Naive thymus-derived CD4-positive, alpha-beta T cell (primary cell): ENCODE data around the gene AATF. TPM values are rescaled to one million over a fixed set of nuclear protein-coding genes. Genes with fewer than 3 reads are reported as not detected.

Experiments
- ATAC-seq: fragments of 150-1000 bp; cut with Tn5 transposase; 2 replicates; pipeline ENCODE4 v1.10.0; 2021; ENCODE audit warnings: mild to moderate bottlenecking, moderate library complexity
- CTCF ChIA-PET: fragments of 350-600 bp; sonication (Branson Sonifier 250); formaldehyde crosslinking; loops from one replicate; lab custom pipeline; 2021; ENCODE audit warnings: antibody characterized with exemption; lab: Charles Lee
- POLR2A ChIA-PET: fragments of 350-600 bp; sonication (Branson Sonifier 250); formaldehyde crosslinking; loops from one replicate; lab custom pipeline; 2021; ENCODE audit warnings: antibody characterized with exemption, inconsistent platforms; lab: Charles Lee
- DNase-seq, 9 donors: peaks; one replicate each; pipeline versions ENCODE4 v3.0.0 to v3.0.0-alpha.2; 2020 to 2022; ENCODE audit warnings: mixed read lengths in 1 of 9
- H3K27ac ChIP-seq: one replicate; pipeline ENCODE4 v1.7.0; 2013; ENCODE audit warnings: mild to moderate bottlenecking, low read depth, low read length, moderate library complexity
- H3K27me3 ChIP-seq, 2 donors: one replicate each; pipeline ENCODE4 v1.7.0; 2013; ENCODE audit warnings: low read length in 2 of 2, mild to moderate bottlenecking in 2 of 2, moderate library complexity in 2 of 2; ENCODE audit not compliant: control insufficient read depth in 2 of 2, insufficient read depth in 2 of 2
- H3K36me3 ChIP-seq, 3 experiments: 1 replicate in 2 of 3; 2 replicates in 1 of 3; pipeline ENCODE4 v1.7.0; 2013; ENCODE audit warnings: low read length in 3 of 3, mild to moderate bottlenecking in 3 of 3, moderate library complexity in 1 of 3; ENCODE audit not compliant: insufficient read depth in 3 of 3, control insufficient read depth in 2 of 3
- H3K4me1 ChIP-seq, 2 donors: one replicate each; pipeline ENCODE4 v1.7.0; 2013; ENCODE audit warnings: low read length in 2 of 2, mild to moderate bottlenecking in 2 of 2, moderate library complexity in 1 of 2; ENCODE audit not compliant: control insufficient read depth in 2 of 2, insufficient read depth in 2 of 2
- H3K4me3 ChIP-seq: 2 replicates; pipeline ENCODE4 v1.7.0; 2013; ENCODE audit warnings: mild to moderate bottlenecking, low read length
- H3K9me3 ChIP-seq, 3 experiments: 1 replicate in 2 of 3; 2 replicates in 1 of 3; pipeline ENCODE4 v1.7.0; 2013; ENCODE audit warnings: low read length in 3 of 3; ENCODE audit not compliant: control insufficient read depth in 2 of 3
- H3K27ac Mint-ChIP-seq, 9 donors: one replicate each; pipeline ENCODE4 v1.8.0; 2020 to 2022; ENCODE audit warnings: mixed read lengths in 9 of 9, mild to moderate bottlenecking in 8 of 9, moderate library complexity in 5 of 9, inconsistent platforms in 2 of 9
- H3K27me3 Mint-ChIP-seq, 5 donors: one replicate each; pipeline ENCODE4 v1.8.0; 2021 to 2022; ENCODE audit warnings: mixed read lengths in 5 of 5, mild to moderate bottlenecking in 1 of 5
- H3K36me3 Mint-ChIP-seq, 5 donors: one replicate each; pipeline ENCODE4 v1.8.0; 2020 to 2022; ENCODE audit warnings: mixed read lengths in 5 of 5, mild to moderate bottlenecking in 3 of 5, inconsistent platforms in 1 of 5
- H3K4me1 Mint-ChIP-seq, 7 donors: one replicate each; pipeline ENCODE4 v1.8.0; 2020 to 2022; ENCODE audit warnings: mixed read lengths in 7 of 7, mild to moderate bottlenecking in 3 of 7, inconsistent platforms in 1 of 7
- H3K4me3 Mint-ChIP-seq, 10 donors: one replicate each; pipeline ENCODE4 v1.8.0; 2020 to 2022; ENCODE audit warnings: mild to moderate bottlenecking in 10 of 10, mixed read lengths in 10 of 10, moderate library complexity in 6 of 10, inconsistent platforms in 2 of 10
- H3K9me3 Mint-ChIP-seq, 11 donors: one replicate each; pipeline ENCODE4 v1.8.0; 2020 to 2022; ENCODE audit warnings: mixed read lengths in 11 of 11, mild to moderate bottlenecking in 4 of 11, inconsistent platforms in 1 of 11, moderate library complexity in 1 of 11
- intact Hi-C, 2 donors: fragments of 100-400 bp; cut with micrococcal nuclease; formaldehyde crosslinking; loops; one replicate each; pipeline ENCODE4 v1.15.1; 2023
- polyA plus RNA-seq, 2 donors: library from polyadenylated mRNA; unstranded; fragments of 300-500 nt; fragmentation: Illumina TruSeq; gene quantifications; one replicate each; pipeline ENCODE4 v1.2.3, GENCODE V29; 2021
- total RNA-seq, 6 experiments: library from RNA in 5 of 6; stranded (reverse) in 5 of 6; gene quantifications; 1 replicate in 5 of 6; 2 replicates in 1 of 6; pipeline ENCODE4 v1.2.3 and lab custom pipeline; 2021 to 2026

AATF gene
- total and polyA plus RNA-seq, 7 experiments from 2014 or later, result 39.7 to 97.1 (median 60.8) TPM

- Mint-ChIP-seq H3K9me3 (peaks cover 0 to 2% (median 0%) of the 10 kb centered on the region in 11 donors), H3K27ac (peak overlapping the region in 8 of 9 donors; percentile 91 to 96 (median 94)), H3K27me3 (peaks cover 16 to 35% (median 24%) of the 10 kb centered on the region in 5 donors), H3K4me3 (peak overlapping the region; percentile 91 to 99 (median 95)), H3K4me1 (peaks cover 48 to 67% (median 53%) of the 10 kb centered on the region in 7 donors), H3K36me3 (peaks cover 19 to 45% (median 38%) of the 10 kb centered on the region in 5 donors)
- Histone ChIP-seq H3K4me1 (peaks cover 21 to 33% of the 10 kb centered on the region in 2 donors), H3K9me3 (no peaks in the 10 kb centered on the region), H3K27me3 (peaks cover 3 to 8% of the 10 kb centered on the region in 2 donors), H3K36me3 (peaks cover under 1 to 38% (median 6%) of the 10 kb centered on the region in 3 experiments), H3K27ac (peak overlapping the region; percentile 85), H3K4me3 (peak overlapping the region; percentile 69)
- no peak for DNase-seq
- intact Hi-C loops, result no loop called here
- ChIA-PET CTCF (no interaction called here), POLR2A (interaction anchor here (1.0 kb wide), 1 partner anchor 227 kb away, joined by 3 read pairs; no protein-coding TSS in a partner anchor)
- no peak for ATAC-seq
Measured at GRCh38 chr17:36950027-36950426, 1.3 kb downstream of the AATF start.

GRCh38 chr17:36951084-36951789 lies 2.5 kb downstream of the AATF start:
- DNase-seq (no peak), ATAC-seq (no peak)
- intact Hi-C loops, result no loop called here
- Histone ChIP-seq H3K27ac (no peak overlapping the region), H3K36me3 (peaks cover 6 to 48% (median 11%) of the 10 kb centered on the region in 3 experiments), H3K4me1 (peaks cover 21 to 33% of the 10 kb centered on the region in 2 donors), H3K4me3 (no peak overlapping the region), H3K27me3 (no peaks in the 10 kb centered on the region), H3K9me3 (no peaks in the 10 kb centered on the region)
- peak overlapping the region; percentile 8 to 99 (median 94) for H3K4me3 Mint-ChIP-seq
- peak overlapping the region in 1 of 9 donors; percentile 40 for H3K27ac Mint-ChIP-seq
- ChIA-PET CTCF (no interaction called here), POLR2A (interaction anchor here (0.8 to 1.6 kb wide), 4 partner anchors 9 to 229 kb away, joined by 3 to 4 read pairs (median 3); partner anchors contain the start of gene LHX1)
- H3K4me1 Mint-ChIP-seq, result peaks cover 48 to 72% (median 55%) of the 10 kb centered on the region in 7 donors
- H3K36me3 Mint-ChIP-seq, result peaks cover 24 to 55% (median 43%) of the 10 kb centered on the region in 5 donors
- H3K27me3 Mint-ChIP-seq, result peaks cover 9 to 23% (median 13%) of the 10 kb centered on the region in 5 donors
- peaks cover 0 to 2% (median 0%) of the 10 kb centered on the region in 11 donors for H3K9me3 Mint-ChIP-seq

- no peaks in the 10 kb centered on the region for H3K27me3 Mint-ChIP-seq
- peaks cover 0 to 6% (median 0%) of the 10 kb centered on the region in 3 experiments for H3K36me3 ChIP-seq
- no peak overlapping the region for H3K27ac ChIP-seq
- ChIA-PET POLR2A (no interaction called here), CTCF (no interaction called here)
- intact Hi-C loops, result no loop called here
- no peak overlapping the region for H3K4me3 Mint-ChIP-seq
- H3K9me3 Mint-ChIP-seq, result peaks cover 0 to 2% (median 0%) of the 10 kb centered on the region in 11 donors
- H3K9me3 ChIP-seq, result no peaks in the 10 kb centered on the region
- H3K36me3 Mint-ChIP-seq, result peaks cover 12 to 39% (median 30%) of the 10 kb centered on the region in 5 donors
- no peaks in the 10 kb centered on the region for H3K27me3 ChIP-seq
- H3K4me1 Mint-ChIP-seq, result peaks cover 29 to 86% (median 80%) of the 10 kb centered on the region in 7 donors
- DNase-seq (no peak), ATAC-seq (no peak)
- H3K4me3 ChIP-seq, result no peak overlapping the region
- no peak overlapping the region for H3K27ac Mint-ChIP-seq
- peaks cover 0 to 8% of the 10 kb centered on the region in 2 donors for H3K4me1 ChIP-seq
Measured at GRCh38 chr17:36971508-36971907, 22.8 kb downstream of the AATF start.

DNA sequence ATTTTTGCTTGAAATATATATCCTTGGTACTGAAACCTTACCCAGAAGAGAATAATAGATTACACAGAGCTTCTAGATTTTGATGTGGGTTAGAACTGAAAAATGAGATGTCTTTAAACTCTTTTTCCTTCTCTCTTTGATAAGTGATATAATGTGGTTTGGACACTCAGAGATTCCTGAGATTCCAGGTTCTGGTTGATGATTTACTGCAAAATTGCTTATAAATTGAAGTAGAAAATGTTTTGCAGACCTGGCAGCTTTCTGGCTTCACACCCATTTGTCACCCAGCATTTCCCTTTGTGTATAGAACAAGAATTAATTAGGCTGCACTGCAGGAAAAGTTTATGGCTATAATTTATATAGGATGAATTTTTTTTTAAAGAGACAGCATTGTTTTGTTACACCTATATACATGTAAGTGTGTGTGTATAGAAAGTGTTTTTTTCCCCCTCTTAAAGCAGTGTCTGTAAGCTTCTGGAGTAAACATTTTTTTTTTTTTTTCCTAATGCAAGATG lies 23.5 kb downstream of the AATF start:
- CTCF ChIA-PET, result interaction anchor here (0.7 kb wide), 1 partner anchor 35 kb away, joined by 4 read pairs; no protein-coding TSS in a partner anchor
- no peaks in the 10 kb centered on the region for H3K27me3 ChIP-seq
- no peaks in the 10 kb centered on the region for H3K9me3 ChIP-seq
- no peak overlapping the region for H3K27ac ChIP-seq
- Mint-ChIP-seq H3K36me3 (peaks cover 12 to 36% (median 26%) of the 10 kb centered on the region in 5 donors), H3K27me3 (no peaks in the 10 kb centered on the region), H3K4me3 (no peak overlapping the region), H3K27ac (peak overlapping the region in 1 of 9 donors; percentile 12), H3K9me3 (peaks cover 0 to 2% (median 0%) of the 10 kb centered on the region in 11 donors), H3K4me1 (peaks cover 27 to 84% (median 80%) of the 10 kb centered on the region in 7 donors)
- POLR2A ChIA-PET, result interaction anchor here (0.8 kb wide), 1 partner anchor 14 kb away, joined by 3 read pairs; no protein-coding TSS in a partner anchor
- H3K4me1 ChIP-seq, result peaks cover 0 to 11% of the 10 kb centered on the region in 2 donors
- DNase-seq (no peak), ATAC-seq (no peak)
- H3K4me3 ChIP-seq, result no peak overlapping the region
- intact Hi-C loops, result no loop called here
- H3K36me3 ChIP-seq, result peaks cover 0 to 6% (median 0%) of the 10 kb centered on the region in 3 experiments

- H3K4me3 Mint-ChIP-seq, result no peak overlapping the region
- intact Hi-C loops, result no loop called here
- no peaks in the 10 kb centered on the region for H3K27me3 ChIP-seq
- H3K9me3 ChIP-seq, result no peaks in the 10 kb centered on the region
- ChIA-PET POLR2A (no interaction called here), CTCF (interaction anchor here (0.7 kb wide), 1 partner anchor 35 kb away, joined by 4 read pairs; no protein-coding TSS in a partner anchor)
- H3K36me3 ChIP-seq, result peaks cover 0 to 6% (median 0%) of the 10 kb centered on the region in 3 experiments
- H3K4me3 ChIP-seq, result no peak overlapping the region
- ATAC-seq (no peak), DNase-seq (no peak)
- peak overlapping the region in 2 of 9 donors; percentile 10 to 12 for H3K27ac Mint-ChIP-seq
- peaks cover 29 to 83% (median 79%) of the 10 kb centered on the region in 7 donors for H3K4me1 Mint-ChIP-seq
- H3K27ac ChIP-seq, result no peak overlapping the region
- no peaks in the 10 kb centered on the region for H3K27me3 Mint-ChIP-seq
- peaks cover 0 to 11% of the 10 kb centered on the region in 2 donors for H3K4me1 ChIP-seq
- peaks cover 11 to 31% (median 21%) of the 10 kb centered on the region in 5 donors for H3K36me3 Mint-ChIP-seq
- H3K9me3 Mint-ChIP-seq, result peaks cover 0 to 2% (median 0%) of the 10 kb centered on the region in 11 donors
Measured at GRCh38 chr17:36972905-36973304, 24.2 kb downstream of the AATF start.

- H3K36me3 Mint-ChIP-seq, result peaks cover 0 to 15% (median 0%) of the 10 kb centered on the region in 5 donors
Measured at GRCh38 chr17:36975922-36976515, 27.3 kb downstream of the AATF start.

More at GRCh38 chr17:36975922-36976515, 27.3 kb downstream of the AATF start:
- H3K27ac ChIP-seq, result no peak overlapping the region
- ATAC-seq (no peak), DNase-seq (no peak)
- peaks cover 0 to 6% (median 0%) of the 10 kb centered on the region in 3 experiments for H3K36me3 ChIP-seq
- CTCF ChIA-PET, result no interaction called here
- H3K27me3 ChIP-seq, result no peaks in the 10 kb centered on the region
- no peak overlapping the region for H3K27ac Mint-ChIP-seq
- H3K4me3 Mint-ChIP-seq, result no peak overlapping the region
- peaks cover 0 to 8% of the 10 kb centered on the region in 2 donors for H3K4me1 ChIP-seq
- intact Hi-C loops, result no loop called here
- peaks cover 19 to 85% (median 79%) of the 10 kb centered on the region in 7 donors for H3K4me1 Mint-ChIP-seq
- no peaks in the 10 kb centered on the region for H3K27me3 Mint-ChIP-seq
- POLR2A ChIA-PET, result interaction anchor here (0.6 kb wide), 1 partner anchor 72 kb away, joined by 3 read pairs; no protein-coding TSS in a partner anchor
- no peaks in the 10 kb centered on the region for H3K9me3 ChIP-seq
- no peaks in the 10 kb centered on the region for H3K9me3 Mint-ChIP-seq
- H3K4me3 ChIP-seq, result no peak overlapping the region
